ENCODE results near the gene MALRD1.

MALRD1 gene

DNA sequence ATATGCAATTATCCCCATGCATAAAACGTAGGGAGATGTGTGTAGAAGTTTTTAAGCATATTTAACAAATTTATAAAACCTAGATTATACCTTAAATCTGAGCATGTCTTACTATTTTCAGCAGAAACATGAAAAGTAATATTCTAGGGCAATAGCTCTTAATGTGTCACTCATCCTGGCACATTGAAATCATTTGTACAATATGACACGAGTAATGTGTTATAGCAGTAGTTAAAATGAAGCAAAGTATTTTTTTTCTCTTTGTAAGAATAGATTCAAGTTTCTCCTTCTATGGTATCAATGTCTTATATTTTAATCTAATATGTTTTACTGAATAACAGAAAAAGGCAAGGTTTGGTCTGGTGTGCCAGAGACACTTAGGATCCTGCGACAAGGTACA is 492.7 kb downstream of the MALRD1 start:
- TF ChIP-seq POLR2A (IDR thresholded peaks at IDR 0.05; ENCODE audit: low read depth, low read length) = no peak
- DNase-seq (ENCODE audit: insufficient read length, low spot score) (no peak), FAIRE-seq (no peak)

DNA sequence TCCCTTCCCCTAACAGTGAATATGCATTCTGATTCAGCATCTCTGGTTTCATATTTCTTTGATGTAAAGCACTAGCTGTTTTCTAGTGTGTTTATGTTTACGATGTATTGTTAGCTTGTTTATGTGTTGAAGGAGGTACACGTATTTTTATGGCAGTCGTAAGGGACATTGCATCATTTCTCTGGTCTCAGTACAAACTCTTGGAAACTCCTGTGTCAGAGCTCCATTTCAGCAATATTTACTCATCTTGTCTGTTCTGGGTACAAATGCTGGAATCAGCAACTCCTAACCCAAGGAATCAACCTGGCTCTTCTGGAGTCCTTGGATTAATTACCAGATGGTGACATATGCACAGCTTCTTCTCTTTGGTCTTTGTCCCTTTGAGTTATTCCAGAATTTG is 497.6 kb downstream of the MALRD1 start:
- DNase-seq (ENCODE audit: insufficient read length, low spot score) (no peak), FAIRE-seq (no peak)
- no peak for TF ChIP-seq POLR2A (IDR thresholded peaks at IDR 0.05; ENCODE audit: low read depth, low read length)

DNA sequence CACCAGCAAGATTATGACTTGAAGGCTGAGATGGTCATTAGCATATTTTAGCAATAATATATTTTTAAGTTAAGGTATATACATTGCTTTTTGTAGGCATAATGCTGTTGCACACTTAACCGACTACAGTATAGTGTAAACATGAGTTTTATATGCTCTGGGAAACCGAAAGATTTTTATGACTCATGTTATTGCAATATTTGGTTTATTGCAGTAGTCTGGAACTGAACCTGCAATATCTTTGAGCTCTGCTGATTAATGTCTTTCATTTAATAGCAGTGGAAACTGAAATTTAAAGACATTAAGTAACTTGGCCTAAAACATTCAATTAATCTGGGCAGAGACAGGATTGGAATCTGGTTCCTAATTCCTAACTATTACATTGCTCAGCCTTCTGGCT is 500.9 kb downstream of the MALRD1 start:
- no peak for TF ChIP-seq POLR2A (IDR thresholded peaks at IDR 0.05; ENCODE audit: low read depth, low read length)
- FAIRE-seq (no peak), DNase-seq (ENCODE audit: insufficient read length, low spot score) (no peak)

DNA sequence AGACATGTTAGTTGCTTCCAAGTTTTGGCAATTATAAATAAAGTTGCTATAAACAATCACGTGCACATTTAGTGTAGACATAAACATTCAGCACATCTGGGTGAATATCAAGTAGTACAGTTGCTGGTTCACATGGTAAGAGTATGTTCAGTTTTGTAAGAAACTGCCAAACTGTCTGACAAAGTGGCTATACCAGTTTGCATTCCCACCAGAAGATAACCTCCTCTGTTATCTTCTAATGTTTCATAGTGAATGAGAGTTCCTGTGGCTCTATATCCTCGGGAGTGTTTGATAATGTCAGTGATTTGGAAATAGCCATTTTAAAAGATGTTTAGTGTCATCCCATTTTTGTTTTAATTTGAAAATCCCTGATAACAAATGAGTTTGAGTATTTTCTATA is 508.1 kb downstream of the MALRD1 start:
- FAIRE-seq = no peak
- TF ChIP-seq POLR2A (IDR thresholded peaks at IDR 0.05; ENCODE audit: low read depth, low read length) = no peak

DNA sequence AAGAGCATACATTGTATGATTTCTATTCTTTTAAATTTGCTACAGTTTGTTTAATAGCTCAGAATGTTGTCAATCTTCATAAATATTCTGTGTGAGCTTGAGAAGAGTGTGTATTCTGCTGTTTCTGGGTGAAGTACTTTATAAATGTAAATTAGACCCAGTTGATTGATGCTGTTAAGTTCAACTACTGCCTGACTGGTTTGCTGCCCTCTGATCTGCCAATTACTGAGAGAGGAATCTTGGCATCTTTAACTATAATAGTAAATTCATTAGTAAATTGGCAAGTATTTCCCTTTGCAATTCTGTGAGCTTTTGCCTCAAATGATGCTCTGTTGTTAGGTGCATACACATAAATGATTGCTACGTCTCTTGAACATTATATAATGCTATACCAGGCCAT is 512.6 kb downstream of the MALRD1 start:
- no peak for DNase-seq (ENCODE audit: insufficient read length, low spot score)
- no peak for TF ChIP-seq POLR2A (IDR thresholded peaks at IDR 0.05; ENCODE audit: low read depth, low read length)
- no peak for FAIRE-seq

More for the DNA sequence above, 508.1 kb downstream of the MALRD1 start:
- DNase-seq (ENCODE audit: insufficient read length, low spot score) = no peak

DNA sequence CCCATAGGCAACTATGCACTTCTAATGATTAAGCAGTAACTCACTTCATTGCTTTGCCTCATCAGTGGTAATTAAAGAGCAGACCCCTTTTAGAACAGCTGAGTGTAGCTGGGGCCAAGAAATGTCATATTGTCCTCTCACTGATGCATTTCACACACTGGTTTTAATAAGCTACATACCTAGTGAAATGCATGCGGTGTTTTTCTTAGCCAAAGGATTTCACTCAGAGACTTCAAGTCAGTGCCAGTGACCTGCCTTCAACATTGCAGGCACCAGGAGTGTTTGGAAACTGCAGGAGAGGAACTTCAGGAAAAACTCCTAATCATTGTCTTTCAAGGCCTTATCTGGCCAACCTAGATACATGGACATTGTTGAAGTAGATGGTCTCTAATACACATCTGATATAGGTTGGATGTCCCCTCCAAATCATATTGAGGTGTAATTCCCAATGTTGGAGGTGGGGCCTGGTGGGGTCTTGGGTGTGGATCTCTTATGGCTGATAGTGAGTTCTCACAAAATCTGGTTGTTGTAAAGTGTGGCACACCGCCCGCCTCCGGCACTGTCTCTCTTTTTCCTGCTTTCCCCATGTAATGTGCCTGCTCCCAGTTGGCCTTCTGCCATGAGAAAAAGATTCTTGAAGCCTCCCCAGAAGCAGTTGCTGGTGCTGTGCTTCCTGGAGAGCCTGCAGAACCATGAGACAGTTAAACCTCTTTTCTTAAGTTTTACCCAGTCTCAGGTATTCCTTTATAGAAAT is 515.0 kb downstream of the MALRD1 start:
- no peak for TF ChIP-seq POLR2A (IDR thresholded peaks at IDR 0.05; ENCODE audit: low read depth, low read length)
- no peak for FAIRE-seq
- no peak for DNase-seq (ENCODE audit: insufficient read length, low spot score)

DNA sequence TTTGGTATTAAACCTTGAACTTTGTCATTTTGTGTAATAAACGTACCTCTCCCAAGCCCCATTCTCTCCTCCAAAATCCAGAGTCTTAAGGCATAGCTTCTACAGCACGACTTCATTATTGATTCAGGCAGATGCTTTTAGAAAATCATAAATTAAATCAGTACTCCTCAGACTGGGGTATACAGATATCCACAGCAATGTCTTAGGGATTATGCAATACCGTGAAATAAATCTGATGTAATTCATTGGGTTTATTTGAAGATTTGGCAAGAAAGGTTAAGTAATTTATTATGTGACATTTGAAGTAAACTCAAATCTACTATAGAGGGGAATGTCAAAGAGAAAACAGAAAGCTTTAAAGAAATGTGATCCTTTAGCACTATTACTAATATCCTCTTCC is 521.5 kb downstream of the MALRD1 start:
- no peak for FAIRE-seq
- DNase-seq (ENCODE audit: insufficient read length, low spot score) = no peak
- TF ChIP-seq POLR2A (IDR thresholded peaks at IDR 0.05; ENCODE audit: low read depth, low read length) = no peak

DNA sequence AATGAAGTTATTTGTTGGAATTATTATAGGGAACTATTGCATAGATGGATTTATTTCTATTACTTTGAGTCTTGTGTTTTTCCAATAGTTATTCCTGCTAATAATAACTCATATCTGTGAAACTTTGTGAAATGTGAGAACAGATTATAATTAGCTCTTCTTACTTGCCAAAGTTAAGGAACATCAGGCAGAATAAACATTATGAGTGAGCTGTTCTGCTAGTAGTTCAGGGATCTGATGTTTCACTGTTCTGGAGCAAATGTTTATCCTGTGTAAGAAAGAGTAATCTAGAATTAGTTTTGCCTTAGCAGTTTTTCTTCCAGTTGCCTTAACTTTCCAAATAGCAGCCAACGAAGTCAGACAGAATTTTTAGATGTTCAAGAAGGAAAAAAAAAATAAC is 522.4 kb downstream of the MALRD1 start:
- no peak for TF ChIP-seq POLR2A (IDR thresholded peaks at IDR 0.05; ENCODE audit: low read depth, low read length)
- DNase-seq (ENCODE audit: insufficient read length, low spot score) (no peak), FAIRE-seq (no peak)

DNA sequence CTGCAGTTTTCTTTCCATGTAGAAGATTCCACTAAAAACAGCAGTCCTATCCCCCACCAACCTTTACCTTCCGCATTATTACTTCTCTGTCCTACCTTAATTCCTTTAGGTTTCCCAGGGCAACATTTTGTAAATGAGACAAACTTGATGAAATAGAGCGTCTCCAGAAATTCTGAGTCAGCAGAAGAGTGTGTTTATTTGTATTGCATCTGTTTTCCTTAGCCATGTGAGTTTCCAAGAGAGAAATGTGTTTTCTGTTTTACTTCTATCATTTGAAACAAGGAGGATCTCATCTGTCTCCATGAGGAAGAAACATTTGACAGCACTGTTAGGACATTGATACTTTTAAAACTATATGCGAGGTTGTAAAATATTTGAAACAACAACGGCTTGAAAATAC is 523.5 kb downstream of the MALRD1 start:
- FAIRE-seq (no peak), DNase-seq (ENCODE audit: insufficient read length, low spot score) (no peak)
- TF ChIP-seq POLR2A (IDR thresholded peaks at IDR 0.05; ENCODE audit: low read depth, low read length) = no peak

DNA sequence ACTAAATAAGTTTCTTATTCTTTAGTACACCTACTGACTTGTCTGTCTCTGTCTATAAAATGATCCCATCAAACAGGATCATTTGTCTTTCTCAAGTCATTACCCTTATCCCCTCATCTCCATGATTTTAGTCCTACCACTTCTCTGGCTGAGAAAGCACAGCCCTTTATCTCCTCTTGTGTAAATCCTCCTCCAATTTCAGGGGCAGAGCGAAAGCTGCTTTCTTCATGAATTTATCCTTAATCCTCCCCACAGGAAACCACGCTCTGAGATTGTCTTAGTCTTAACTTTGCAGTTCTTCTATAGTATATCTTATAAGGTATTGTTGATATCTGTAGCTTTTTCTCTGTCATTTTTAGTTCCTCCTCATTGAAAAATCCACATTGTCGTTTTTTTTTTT is 528.0 kb downstream of the MALRD1 start:
- no peak for FAIRE-seq
- no peak for DNase-seq (ENCODE audit: insufficient read length, low spot score)
- TF ChIP-seq POLR2A (IDR thresholded peaks at IDR 0.05; ENCODE audit: low read depth, low read length) = no peak

DNA sequence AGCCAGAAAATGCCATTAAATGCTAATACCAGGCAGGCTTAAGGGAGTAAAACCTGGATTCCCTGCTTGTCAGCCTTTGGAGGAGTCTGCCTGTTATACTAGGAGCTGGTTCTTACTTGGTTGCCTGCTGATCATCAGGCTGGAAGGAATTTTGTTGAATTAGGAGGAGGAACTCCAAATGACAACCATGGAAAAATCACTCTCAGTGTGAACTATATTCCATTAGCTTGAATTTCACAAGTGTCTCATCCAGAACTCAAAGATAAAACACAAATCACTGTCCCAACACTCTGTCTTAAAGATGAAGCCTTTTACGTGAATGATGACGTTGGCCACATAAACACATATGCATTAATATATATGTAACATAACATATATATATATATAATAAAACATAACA is 528.8 kb downstream of the MALRD1 start:
- FAIRE-seq (no peak), DNase-seq (ENCODE audit: insufficient read length, low spot score) (no peak)
- no peak for TF ChIP-seq POLR2A (IDR thresholded peaks at IDR 0.05; ENCODE audit: low read depth, low read length)

DNA sequence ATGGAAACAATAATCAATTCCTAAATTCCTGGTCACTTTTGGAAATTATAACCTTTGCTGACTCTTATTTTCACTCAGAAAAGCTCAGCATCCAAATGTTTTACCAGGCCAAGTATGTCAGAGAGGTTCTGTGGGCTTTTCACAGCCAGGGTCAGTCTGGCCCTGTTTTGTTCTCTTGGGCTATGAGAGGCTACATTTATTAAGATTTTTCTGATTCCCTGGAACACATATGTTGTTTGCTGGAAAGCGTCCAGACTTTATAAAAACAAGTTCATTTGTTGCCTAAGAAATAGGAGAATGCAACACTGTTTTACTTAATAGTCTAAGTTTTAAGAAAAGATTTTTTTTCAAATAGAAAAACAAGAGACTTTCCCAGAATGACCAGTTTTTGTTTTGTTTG is 529.2 kb downstream of the MALRD1 start:
- TF ChIP-seq POLR2A (IDR thresholded peaks at IDR 0.05; ENCODE audit: low read depth, low read length) = no peak
- DNase-seq (ENCODE audit: insufficient read length, low spot score) (no peak), FAIRE-seq (no peak)

DNA sequence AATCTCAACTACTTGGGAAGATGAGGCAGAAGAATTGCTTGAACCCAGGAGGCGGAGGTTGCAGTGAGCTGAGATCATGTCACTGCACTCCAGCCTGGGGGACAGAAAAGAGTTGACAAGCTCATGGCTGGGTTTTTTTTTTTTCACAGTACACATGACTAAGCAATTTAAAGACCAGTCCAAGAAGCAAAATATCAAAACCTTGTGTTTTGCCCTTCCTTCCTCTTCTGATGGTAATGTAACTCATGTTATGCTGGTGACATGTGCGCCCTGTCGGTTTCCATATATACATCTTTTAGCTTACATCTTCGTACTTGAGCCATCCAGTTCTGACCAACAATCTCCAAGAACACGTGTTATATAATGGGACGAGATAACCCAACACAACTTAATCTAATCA is 530.0 kb downstream of the MALRD1 start:
- no peak for FAIRE-seq
- no peak for DNase-seq (ENCODE audit: insufficient read length, low spot score)
- TF ChIP-seq POLR2A (IDR thresholded peaks at IDR 0.05; ENCODE audit: low read depth, low read length) = no peak

DNA sequence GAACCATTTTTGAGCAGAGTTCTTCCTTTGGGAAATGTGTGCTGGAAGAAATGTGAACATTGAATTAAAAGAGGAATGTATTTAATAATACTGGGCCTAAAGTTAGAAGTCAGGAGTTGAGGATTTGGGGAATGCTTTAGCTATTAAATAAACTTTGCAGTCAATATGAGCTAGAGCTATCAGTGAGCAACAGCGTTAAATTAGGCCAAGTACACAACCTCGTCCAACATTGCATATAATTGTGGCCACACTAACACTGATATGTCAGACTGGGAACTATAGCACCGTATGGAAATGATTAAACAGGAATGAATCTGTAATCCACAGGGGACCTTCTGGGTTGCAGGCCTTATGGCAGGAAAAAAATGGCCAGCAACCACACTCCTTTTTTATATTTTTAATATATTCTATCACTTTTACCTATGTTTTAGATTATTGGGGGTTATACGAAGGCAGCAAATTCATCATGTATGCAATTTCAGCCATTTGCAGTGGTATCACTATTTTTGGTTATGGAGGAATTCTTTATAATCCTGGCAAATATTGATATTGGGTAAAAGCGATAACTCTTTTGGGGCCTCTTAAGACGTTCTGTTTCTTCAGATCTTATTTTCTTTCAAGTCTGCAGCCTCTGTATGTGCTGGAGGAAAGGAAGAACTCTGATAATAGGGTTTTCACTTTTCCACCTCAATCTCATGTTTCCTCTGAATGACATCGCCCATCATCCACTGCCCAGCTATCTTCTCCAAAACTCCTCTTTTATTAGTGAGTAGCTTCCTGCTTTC is 531.4 kb downstream of the MALRD1 start:
- FAIRE-seq = no peak
- DNase-seq (ENCODE audit: insufficient read length, low spot score) = no peak
- TF ChIP-seq POLR2A (IDR thresholded peaks at IDR 0.05; ENCODE audit: low read depth, low read length) = no peak

DNA sequence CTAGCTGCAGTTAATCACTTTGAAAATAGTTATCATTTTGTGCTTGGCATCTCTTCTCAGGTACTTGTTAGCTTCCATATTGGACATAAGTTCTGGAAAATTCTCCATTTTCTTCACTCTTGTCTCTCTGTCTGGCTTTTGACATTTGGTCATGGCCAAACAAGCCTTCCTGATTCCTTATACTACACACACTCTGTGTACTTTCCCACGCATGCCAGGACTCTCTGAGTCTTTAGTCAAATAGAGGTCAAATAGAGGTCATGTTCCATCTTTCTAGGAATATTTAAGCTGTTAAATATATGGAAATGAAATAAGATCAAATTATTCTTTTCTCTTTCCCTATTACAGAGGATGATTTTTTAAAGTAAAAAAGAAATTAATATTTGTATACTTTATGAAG is 532.1 kb downstream of the MALRD1 start:
- DNase-seq (ENCODE audit: insufficient read length, low spot score) (no peak), FAIRE-seq (no peak)
- no peak for TF ChIP-seq POLR2A (IDR thresholded peaks at IDR 0.05; ENCODE audit: low read depth, low read length)
